GM12874 (cell line): Measurements from ENCODE around the gene COL7A1.

ENCODE experiments used
- TF ChIP-seq, protein P1 (sequence below): IDR thresholded peaks from 2 replicates; pipeline ENCODE4 v1.5.1; 2011; ENCODE audit warnings: low read depth, mild to moderate bottlenecking, control low read depth, low read length, moderate library complexity; ENCODE audit not compliant: insufficient read depth

COL7A1 gene

DNA sequence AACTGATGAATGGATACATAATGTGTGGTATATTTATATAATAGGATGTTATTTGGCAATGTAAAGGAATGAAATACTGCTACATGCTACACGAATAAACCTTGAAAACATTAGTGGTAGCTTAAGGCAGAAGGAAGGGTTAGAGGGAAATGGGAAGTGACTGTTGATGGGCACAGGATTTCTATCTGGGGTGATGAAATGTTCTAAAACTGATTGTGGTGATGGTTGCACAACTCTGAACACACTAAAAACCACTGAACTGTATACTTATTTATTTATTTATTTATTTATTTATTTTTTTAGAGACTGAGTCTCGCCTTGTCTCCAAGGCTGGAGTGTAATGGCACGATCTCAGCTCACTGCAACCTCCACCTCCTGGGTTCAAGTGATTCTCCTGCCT lies 66.4 kb downstream of the COL7A1 start:
- TF ChIP-seq, protein P1, sequence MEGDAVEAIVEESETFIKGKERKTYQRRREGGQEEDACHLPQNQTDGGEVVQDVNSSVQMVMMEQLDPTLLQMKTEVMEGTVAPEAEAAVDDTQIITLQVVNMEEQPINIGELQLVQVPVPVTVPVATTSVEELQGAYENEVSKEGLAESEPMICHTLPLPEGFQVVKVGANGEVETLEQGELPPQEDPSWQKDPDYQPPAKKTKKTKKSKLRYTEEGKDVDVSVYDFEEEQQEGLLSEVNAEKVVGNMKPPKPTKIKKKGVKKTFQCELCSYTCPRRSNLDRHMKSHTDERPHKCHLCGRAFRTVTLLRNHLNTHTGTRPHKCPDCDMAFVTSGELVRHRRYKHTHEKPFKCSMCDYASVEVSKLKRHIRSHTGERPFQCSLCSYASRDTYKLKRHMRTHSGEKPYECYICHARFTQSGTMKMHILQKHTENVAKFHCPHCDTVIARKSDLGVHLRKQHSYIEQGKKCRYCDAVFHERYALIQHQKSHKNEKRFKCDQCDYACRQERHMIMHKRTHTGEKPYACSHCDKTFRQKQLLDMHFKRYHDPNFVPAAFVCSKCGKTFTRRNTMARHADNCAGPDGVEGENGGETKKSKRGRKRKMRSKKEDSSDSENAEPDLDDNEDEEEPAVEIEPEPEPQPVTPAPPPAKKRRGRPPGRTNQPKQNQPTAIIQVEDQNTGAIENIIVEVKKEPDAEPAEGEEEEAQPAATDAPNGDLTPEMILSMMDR, result no peak

DNA sequence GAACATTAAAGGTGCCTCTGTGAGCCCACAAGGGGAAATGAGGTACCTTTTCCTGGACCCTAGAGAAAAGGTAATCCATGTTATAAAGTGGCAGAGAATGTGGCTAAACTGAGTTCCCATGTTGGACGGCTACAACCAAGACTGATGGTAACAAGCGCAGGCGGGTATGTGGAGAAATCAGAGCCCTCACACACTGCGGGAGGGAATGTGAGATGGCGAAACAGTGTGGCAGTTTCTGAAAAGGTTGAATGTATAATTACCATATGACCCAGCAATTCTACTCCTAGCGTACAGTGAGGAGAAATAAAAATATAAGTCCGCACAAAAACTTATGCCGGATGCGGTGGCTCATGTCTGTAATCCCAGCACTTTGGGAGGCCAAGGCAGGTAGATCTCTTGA lies 67.1 kb downstream of the COL7A1 start:
- TF ChIP-seq, protein P1, result no peak

DNA sequence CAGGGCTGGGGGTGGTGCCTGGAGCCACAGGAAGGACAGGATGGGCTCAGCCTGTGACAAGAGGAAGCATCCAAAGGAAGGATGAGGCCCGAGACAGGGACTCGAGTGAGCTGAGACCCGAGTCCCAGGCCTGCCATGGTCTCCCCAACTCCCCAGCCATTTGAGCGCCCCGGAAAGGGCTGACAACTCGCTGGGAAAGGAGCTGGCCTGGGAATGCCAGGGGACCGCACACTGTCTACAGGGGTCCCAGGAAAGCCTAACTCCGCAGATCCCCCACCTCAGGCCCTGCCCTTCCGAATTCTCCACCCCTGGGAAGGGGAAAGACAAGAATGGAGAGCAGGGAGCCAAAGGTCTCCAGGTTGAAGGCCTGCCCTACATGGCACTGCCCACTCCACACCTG lies 70.2 kb downstream of the COL7A1 start:
- TF ChIP-seq, protein P1, result no peak

DNA sequence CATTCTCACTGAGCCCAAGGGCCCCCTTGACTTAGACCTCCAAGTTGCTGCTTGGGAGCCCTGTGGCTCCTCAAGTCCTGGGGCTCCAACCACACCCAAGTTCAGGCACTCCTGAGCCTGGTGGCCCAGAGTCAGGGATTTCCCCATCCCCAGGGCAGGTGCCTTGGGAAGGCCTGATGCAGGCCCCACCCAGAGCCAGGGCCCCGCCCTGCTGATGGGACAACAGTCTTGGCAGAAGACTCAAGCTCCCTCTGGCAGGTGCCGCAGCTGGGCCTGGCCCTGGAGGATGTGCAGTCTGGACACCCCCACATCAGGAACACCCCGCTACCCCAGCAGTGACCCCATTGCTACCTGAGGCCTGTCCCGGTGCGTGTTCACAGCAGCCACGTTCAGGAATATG lies 73.5 kb downstream of the COL7A1 start:
- TF ChIP-seq, protein P1, result no peak

DNA sequence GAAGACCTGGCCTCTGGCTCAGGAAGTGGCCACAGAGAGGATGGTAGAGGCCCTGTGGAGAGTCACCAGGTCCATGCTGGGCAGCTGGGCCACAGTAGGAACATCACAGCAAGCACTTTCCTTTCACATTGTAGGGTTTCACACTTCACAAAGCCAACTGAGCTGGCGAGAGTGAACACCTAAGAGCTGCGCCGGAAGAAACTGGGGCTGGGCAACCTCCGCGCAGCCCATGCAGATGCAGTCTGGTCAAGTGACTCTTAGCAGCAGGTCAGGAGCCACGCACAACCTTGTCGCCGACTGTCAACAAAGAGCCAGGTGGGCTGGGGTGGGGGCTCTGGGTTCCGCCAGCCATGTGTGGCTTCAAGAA lies 75.9 kb downstream of the COL7A1 start:
- TF ChIP-seq, protein P1, result no peak

DNA sequence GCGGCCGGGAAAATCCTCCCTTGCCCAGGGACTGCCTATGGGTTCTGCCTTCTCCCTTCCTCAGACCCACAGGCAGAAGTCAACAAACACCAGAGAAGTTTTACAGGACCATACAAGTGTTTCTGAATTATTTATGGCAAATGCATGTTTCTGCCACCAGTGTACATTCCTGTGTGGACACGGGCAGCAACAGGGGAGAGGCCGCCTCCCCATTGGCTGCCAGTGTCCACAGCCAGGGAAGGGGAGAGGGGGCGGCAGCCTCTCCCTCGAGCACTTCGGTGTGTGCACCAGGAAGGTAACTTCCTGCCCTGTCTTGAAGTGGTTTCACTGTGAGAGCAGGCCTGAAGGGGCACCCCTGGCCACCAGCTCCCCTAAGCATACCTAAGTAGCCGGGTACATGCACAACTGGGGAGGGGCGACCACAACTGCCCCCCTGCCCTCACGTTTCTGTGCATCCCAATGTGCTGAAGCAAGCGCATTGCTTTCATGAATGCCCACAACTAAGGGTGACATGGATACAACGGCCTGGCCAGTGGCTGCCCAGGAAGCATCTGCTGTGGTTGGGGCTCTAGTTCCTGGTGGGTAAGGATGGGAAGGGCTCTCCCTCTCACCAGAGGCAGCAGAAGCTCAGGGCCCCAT lies 76.4 kb downstream of the COL7A1 start:
- TF ChIP-seq, protein P1, result no peak

DNA sequence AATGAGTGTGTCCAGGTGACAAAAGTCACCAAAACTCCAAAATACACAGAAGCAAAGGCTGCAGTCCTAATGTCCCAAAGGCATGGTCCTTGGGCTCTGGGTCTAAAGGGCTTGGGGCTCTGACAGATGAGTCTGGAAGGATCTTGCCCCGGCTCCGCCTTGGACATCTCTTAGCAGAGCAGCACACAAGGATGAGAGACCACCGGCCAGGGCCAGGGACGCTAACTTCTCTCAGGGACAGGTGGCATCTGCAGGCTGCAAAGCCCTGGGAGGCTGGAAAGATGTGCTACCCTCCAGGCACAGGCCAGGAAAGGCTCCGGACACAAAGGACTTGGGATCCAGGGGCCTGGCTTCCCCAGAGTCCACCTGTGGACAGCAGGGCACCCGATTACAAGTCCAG lies 77.1 kb downstream of the COL7A1 start:
- TF ChIP-seq, protein P1, result no peak

DNA sequence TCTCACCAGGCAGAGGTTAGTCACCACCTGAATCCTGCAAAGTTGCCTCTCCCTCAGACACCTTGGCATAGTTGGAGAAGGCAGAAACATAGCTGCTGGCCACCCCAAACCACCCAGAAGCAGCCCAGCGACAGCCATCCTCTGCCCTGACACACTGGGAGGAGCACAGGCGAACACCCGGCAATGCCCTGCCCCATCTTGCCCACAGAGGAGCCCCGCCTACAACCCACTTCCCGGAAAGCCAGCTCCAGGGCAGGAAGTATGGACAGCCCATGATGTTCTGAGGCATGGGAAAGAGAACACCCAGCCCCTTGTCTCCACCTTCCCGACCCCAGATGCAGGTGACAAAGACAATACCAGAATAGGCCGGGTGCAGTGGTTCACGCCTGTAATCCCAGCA lies 78.6 kb downstream of the COL7A1 start:
- TF ChIP-seq, protein P1, result no peak
